HG03469 (cell line): ENCODE data around the gene USH2A.

Experiments used
- ATAC-seq: cut with Tn5 transposase; IDR thresholded peaks from one replicate; pipeline ENCODE4 v1.9.1; 2021; ENCODE audit warnings: mild to moderate bottlenecking, moderate library complexity, moderate number of reproducible peaks; ENCODE audit not compliant: unreplicated experiment

The USH2A gene

DNA sequence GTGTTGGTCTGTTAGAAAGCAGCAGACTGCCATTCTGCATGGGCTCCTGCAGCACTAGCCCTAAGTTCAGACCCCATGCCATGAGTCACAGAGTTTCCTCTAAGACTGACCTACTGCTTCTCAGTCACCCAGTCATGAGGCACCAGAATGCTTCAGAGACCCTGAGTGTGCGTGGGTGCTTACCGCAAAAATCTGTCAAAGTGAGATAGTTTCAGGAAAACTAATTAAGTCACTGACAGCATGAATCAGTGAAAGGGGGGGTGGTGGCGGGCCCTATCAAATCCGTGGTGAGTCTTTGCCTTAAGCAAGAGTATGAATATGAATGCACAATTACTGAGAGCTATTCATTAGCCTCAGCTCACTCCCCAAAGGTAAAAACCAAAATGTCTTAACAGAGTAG lies 758.0 kb downstream of the USH2A start:
- no peak for ATAC-seq

- no peak for ATAC-seq
These were observed 762.2 kb downstream of the USH2A start for GRCh38 chr1:215661033-215661432.

- no peak for ATAC-seq
These were observed 763.0 kb downstream of the USH2A start for GRCh38 chr1:215660259-215660658.

DNA sequence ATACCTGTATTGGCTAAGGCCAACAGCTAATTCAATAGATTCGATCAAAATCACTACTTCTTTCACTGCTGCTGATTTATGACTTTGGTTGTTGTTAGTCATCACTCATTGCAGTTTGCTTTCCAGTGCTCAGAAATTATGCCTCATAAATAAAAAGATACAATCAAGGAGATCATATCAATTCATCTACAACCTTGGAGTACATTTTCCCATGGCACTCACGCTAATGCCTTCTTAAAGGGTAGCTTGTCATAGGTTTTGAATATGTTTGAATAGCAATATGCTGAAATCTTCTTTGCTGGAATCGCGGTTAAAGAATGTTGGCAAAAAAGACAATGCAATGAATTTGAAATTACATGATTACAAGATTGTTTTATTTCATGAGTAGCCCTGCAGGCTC lies 766.2 kb downstream of the USH2A start:
- ATAC-seq: no peak

GRCh38 chr1:215652371-215652770 lies 770.9 kb downstream of the USH2A start:
- no peak for ATAC-seq

DNA sequence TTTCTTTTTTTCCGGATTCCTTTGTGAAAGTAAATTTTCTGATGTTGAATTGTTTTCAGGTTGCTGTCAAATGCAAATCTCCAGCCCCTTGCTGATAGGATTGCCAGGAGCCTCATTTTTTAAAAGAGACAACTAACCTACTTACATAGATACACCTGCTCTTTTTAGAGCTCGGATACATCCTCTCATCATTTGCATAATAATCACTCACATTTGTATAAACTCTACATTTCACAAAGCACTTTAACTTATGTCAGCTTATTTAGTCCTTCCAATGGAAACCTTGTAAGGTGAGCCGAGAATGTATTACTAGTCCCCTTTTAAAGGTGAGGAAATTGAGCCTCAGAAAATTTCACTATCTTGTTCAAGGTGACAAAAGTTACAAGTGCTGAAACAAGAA lies 771.4 kb downstream of the USH2A start:
- ATAC-seq: no peak

DNA sequence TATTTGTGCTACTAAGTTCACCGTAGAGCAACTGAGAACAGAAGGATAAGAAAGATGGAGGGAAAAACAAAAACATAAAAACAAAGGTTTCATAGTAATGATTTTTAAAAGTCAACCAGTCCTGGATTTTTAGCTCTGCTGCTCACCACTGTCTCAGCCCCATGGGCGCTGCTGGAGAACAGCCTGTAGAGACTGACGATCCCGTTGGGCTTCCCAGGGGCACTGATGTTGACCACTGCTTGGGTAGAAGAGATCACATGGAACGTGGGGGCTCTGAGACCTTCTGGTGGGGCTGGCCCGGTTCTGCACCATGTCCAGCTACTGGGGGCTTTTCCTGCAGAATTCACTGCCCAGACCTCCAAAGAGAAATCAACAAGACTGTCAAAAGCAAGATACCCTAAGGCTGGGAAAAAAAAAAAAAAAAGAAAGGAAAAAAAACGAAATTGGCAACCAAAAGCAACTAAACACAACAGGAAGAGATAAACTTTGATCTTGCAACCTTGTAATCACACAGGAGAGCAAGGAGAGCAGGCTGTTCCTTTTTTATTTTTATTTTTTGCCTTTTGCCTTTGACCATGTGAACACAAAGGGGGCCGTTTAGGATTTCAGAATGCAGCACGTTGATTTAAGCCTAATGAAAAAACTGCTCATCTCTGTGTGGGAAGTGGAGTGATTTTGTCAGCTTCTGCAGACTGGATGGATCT lies 772.6 kb downstream of the USH2A start:
- no peak for ATAC-seq

GRCh38 chr1:215648957-215649356 lies 774.3 kb downstream of the USH2A start:
- no peak for ATAC-seq

DNA sequence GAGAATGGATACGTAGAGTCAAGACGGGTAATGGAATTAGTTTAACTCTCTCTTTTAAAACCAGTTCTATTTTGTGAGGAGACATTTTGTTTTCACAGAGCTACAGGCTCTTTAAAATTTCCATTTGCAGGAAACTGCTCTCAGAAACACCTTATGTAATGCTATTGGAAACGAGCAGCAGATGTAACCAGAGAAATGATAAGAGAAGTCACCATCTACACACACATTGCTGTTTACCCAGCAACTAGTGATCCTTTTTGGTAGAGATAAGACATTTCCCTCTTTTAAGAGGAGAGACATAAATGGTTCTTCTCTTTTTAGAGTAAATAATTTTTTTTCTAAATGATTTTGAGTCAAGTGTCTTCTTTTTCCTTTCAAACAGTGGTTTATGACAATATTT lies 775.5 kb downstream of the USH2A start:
- ATAC-seq: no peak

- ATAC-seq: no peak
These were observed 777.4 kb downstream of the USH2A start for GRCh38 chr1:215645861-215646260.

DNA sequence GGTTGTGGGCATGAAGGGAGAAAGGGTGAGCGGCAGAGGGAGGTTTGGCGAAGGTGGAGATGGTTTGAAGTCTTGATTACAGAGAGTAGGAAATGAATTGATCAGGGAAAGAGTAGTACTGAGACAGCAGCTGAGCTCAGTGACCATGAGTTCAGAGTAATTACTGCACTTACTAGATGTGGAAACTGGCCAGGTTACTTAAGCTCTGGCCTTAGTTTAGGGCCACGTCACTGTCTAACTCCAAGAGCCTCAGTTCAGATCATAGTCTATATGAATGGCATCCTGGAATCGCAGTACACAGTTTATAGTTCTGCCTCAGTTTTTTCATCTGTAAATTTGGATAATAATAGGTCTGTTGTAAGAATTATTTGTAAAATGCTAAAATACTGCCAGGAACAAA lies 778.1 kb downstream of the USH2A start:
- ATAC-seq: no peak

- ATAC-seq: no peak
These were observed 779.5 kb downstream of the USH2A start for GRCh38 chr1:215643592-215644321.

GRCh38 chr1:215640429-215641148 lies 782.7 kb downstream of the USH2A start:
- no peak for ATAC-seq

GRCh38 chr1:215637041-215637573 lies 786.1 kb downstream of the USH2A start:
- no peak for ATAC-seq

GRCh38 chr1:215636258-215636965 lies 786.8 kb downstream of the USH2A start:
- no peak for ATAC-seq

DNA sequence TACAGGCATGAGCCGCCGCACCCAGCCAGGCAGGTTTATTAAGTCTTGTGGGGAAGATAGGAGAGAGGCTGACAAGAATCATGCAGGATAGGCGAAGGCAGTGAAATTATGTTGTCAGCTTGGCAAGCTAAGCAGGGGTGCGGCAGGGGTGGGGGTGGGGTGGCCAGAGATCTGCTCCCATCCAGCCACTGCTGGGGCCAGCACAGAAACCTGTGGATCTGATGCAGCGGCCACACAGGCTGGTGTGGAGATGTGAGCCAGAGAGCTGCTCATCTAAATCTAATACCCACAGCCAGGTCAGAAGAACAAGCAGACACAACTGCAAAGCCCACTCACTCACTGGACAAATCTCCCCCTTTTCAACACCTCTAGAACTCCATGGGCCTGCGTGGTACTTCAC lies 787.4 kb downstream of the USH2A start:
- no peak for ATAC-seq

DNA sequence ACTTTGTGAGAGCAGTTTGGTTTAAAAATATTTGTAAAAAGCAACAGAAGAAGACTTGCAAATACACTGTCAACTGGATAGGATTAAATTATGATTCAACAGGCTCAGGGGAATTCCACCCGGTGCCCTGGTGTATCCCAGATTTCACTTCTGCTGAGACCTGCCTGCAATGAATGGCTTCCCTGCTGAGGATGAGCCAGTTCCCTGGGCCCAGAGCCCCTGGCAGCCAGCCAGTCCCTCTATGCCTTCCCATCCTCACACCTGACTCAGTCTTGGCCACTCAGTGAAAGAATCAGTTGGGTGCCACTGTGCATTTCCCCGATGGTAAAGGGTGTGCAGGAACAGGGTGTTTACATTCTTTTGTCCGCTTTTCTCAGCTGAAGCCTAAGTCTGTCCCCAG lies 791.8 kb downstream of the USH2A start:
- ATAC-seq: no peak

DNA sequence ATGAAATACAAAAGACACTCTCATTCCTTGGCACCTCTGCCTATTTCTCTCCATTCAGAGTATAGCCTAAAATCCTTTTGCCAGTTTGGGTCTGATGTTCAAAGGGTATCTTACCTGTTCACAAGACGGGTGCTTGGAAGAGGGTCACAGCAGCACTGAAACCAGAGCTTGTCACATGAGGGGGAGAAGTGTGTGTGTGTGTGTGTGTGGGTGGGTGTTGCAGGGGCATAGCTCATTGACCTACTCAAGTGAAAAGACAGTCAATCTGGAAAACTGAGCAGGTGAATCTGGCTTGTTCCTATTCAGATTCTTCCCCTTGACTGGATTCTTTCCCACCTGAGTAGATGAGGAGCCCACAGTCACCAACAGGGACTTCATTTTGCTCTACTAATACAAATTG lies 792.2 kb downstream of the USH2A start:
- no peak for ATAC-seq

GRCh38 chr1:215625949-215626348 lies 797.3 kb downstream of the USH2A start:
- ATAC-seq: no peak

DNA sequence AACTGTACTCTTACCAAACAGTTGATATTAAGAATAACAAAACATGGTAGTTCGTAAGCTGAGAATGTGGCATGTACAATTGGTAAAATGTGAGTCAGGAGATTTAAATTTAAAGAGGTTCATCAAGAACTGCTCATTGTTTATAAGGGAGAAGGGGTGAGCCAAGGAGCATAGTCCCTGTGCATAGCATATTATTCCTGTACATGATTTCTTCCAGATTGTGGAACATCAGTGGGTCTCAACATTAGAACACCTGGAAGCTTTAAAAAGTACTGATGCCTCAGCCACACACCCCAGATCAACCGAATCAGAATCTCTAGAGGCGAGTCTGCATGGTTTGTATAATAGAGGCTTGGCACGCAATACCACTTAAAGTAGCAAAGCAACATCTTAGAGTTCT lies 800.1 kb downstream of the USH2A start:
- no peak for ATAC-seq

DNA sequence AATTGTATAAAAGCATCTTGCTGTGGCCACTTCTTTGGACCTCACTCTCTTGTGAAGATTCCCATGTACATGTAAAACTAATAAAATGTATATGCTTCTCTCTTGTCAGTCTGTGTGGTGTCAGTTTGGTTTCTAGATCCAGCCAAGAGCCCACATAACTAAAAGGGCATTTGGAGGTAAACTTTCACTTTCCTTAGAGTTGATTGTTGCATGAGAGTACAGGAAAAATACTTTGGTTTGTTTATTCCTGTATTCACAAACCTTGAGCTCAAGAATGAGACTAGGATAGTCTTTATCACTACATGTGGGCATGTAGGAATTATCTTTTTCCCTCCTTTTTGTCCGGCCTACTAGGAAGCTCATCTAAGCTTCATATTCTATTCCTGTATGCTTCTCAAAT lies 805.3 kb downstream of the USH2A start:
- no peak for ATAC-seq
